KMS-11 (cell line): ENCODE measurements around the gene TRIOBP.

Experiments used
- H2AFZ ChIP-seq: fragments of 200-600 bp; sonication (generic); 2 replicates; pipeline ENCODE4 v1.6.1; 2016; ENCODE audit warnings: antibody characterized with exemption, mixed run types, low read depth
- H3K27ac ChIP-seq: fragments of 200-600 bp; sonication (generic); 2 replicates; pipeline ENCODE4 v1.6.1; 2016; ENCODE audit warnings: mild to moderate bottlenecking, mixed run types
- H3K27me3 ChIP-seq: fragments of 200-600 bp; sonication (generic); 2 replicates; pipeline ENCODE4 v1.6.1; 2017; ENCODE audit warnings: mild to moderate bottlenecking, low read depth, mixed run types, moderate library complexity; ENCODE audit not compliant: insufficient read depth
- H3K36me3 ChIP-seq: fragments of 200-600 bp; sonication (generic); 2 replicates; pipeline ENCODE4 v1.6.1; 2017; ENCODE audit warnings: mild to moderate bottlenecking, mixed run types; ENCODE audit not compliant: insufficient read depth
- H3K4me1 ChIP-seq: fragments of 200-600 bp; sonication (generic); 2 replicates; pipeline ENCODE4 v1.6.1; 2016; ENCODE audit warnings: mild to moderate bottlenecking, low read depth, mixed run types; ENCODE audit not compliant: poor library complexity, severe bottlenecking
- H3K4me2 ChIP-seq: fragments of 200-600 bp; sonication (generic); 2 replicates; pipeline ENCODE4 v1.7.0; 2016; ENCODE audit warnings: mild to moderate bottlenecking, mixed run types
- H3K4me3 ChIP-seq: fragments of 200-600 bp; sonication (generic); IDR thresholded peaks from 2 replicates; pipeline ENCODE4 v1.6.1; 2017; ENCODE audit warnings: low read depth, low read length, mixed read lengths; ENCODE audit not compliant: insufficient read depth
- H3K79me2 ChIP-seq: fragments of 200-600 bp; sonication (generic); 2 replicates; pipeline ENCODE4 v1.6.1; 2016; ENCODE audit warnings: low read depth, mixed run types; ENCODE audit not compliant: insufficient read depth
- H3K9ac ChIP-seq: fragments of 200-600 bp; sonication (generic); 2 replicates; pipeline ENCODE4 v1.6.1; 2016; ENCODE audit warnings: mild to moderate bottlenecking, mixed run types
- H4K20me1 ChIP-seq: fragments of 200-600 bp; sonication (generic); 2 replicates; pipeline ENCODE4 v1.6.1; 2016; ENCODE audit warnings: mild to moderate bottlenecking, mixed run types; ENCODE audit not compliant: insufficient read depth
- CTCF ChIP-seq: fragments of 200-600 bp; sonication (generic); conservative IDR thresholded peaks from 2 replicates; pipeline ENCODE4 v1.6.1; 2017; ENCODE audit warnings: low read depth, mild to moderate bottlenecking, antibody characterized with exemption, low read length, moderate library complexity, mixed read lengths

Gene TRIOBP

GRCh38 chr22:37711490-37711889 lies 14.6 kb downstream of the TRIOBP start:
- Histone ChIP-seq H3K27ac (no peak overlapping the region), H3K4me2 (no peak overlapping the region), H3K36me3 (no peaks in the 10 kb centered on the region), H3K79me2 (no peaks in the 10 kb centered on the region), H3K4me1 (peaks cover 8% of the 10 kb centered on the region), H3K4me3 (no peak overlapping the region), H4K20me1 (no peaks in the 10 kb centered on the region), H3K9ac (no peak overlapping the region), H2AFZ (no peak overlapping the region), H3K27me3 (no peaks in the 10 kb centered on the region)
- no peak for TF ChIP-seq CTCF

GRCh38 chr22:37713761-37714160 lies 16.9 kb downstream of the TRIOBP start:
- Histone ChIP-seq H3K36me3 (no peaks in the 10 kb centered on the region), H3K27ac (no peak overlapping the region), H3K4me2 (no peak overlapping the region), H3K4me3 (no peak overlapping the region), H3K27me3 (no peaks in the 10 kb centered on the region), H4K20me1 (no peaks in the 10 kb centered on the region), H3K9ac (no peak overlapping the region), H3K4me1 (peaks cover 8% of the 10 kb centered on the region), H3K79me2 (no peaks in the 10 kb centered on the region), H2AFZ (no peak overlapping the region)
- no peak for TF ChIP-seq CTCF

- H3K79me2 ChIP-seq = no peaks in the 10 kb centered on the region
- no peaks in the 10 kb centered on the region for H3K36me3 ChIP-seq
- no peak for TF ChIP-seq CTCF
- H2AFZ ChIP-seq = no peak overlapping the region
- H3K4me1 ChIP-seq = no peaks in the 10 kb centered on the region
- H3K4me2 ChIP-seq = no peak overlapping the region
- H3K9ac ChIP-seq = no peak overlapping the region
- H3K4me3 ChIP-seq = no peak overlapping the region
- H3K27me3 ChIP-seq = no peaks in the 10 kb centered on the region
- no peak overlapping the region for H3K27ac ChIP-seq
- no peaks in the 10 kb centered on the region for H4K20me1 ChIP-seq
Measured at GRCh38 chr22:37714634-37715033, 17.8 kb downstream of the TRIOBP start.

GRCh38 chr22:37715760-37716159 lies 18.9 kb downstream of the TRIOBP start:
- no peak overlapping the region for H3K27ac ChIP-seq
- H3K4me2 ChIP-seq = no peak overlapping the region
- no peaks in the 10 kb centered on the region for H3K4me1 ChIP-seq
- H4K20me1 ChIP-seq = no peaks in the 10 kb centered on the region
- H2AFZ ChIP-seq = no peak overlapping the region
- no peak for TF ChIP-seq CTCF
- H3K79me2 ChIP-seq = no peaks in the 10 kb centered on the region
- H3K27me3 ChIP-seq = no peaks in the 10 kb centered on the region
- no peaks in the 10 kb centered on the region for H3K36me3 ChIP-seq
- H3K9ac ChIP-seq = no peak overlapping the region
- H3K4me3 ChIP-seq = no peak overlapping the region
